ENCODE results near the gene OTUD3. TPM values are rescaled to one million over a fixed set of nuclear protein-coding genes. Genes with fewer than 3 reads are reported as not detected.

The OTUD3 gene
- total RNA-seq, 4 donors from 2014 or later, result 5.8 to 8.2 (median 6.7) TPM

DNA sequence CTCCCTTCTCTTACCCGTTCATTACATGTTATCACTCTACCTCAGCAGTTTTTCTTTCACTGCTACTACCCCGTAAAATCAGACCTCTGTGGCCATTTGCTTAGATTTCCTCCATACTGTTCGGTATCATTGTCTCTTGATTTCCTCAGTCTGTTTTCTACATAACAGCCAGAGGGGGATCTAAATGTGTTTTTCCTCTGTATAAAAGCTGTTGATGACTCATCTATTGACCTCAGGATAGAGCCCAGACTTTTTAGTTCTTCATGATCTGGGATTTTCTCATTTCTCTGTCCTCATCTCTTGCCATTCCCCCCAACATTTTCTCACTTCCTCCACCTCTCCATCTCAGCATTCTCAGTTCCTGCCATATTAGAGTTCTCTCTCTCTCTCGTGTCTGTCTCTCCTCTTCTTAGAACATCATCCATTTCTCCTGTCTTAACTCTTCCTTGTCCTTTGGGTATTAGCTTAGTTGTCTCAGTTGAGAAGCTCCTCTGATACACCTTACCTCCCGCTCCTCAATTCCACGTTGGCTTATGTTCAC, 10.5 kb downstream of the OTUD3 start:
- Histone ChIP-seq H3K36me3 (peaks cover 0 to 13% of the 10 kb centered on the region in 2 donors), H3K27ac (no peak overlapping the region), H3K9me3 (no peaks in the 10 kb centered on the region), H3K4me1 (peaks cover 0 to 8% of the 10 kb centered on the region in 2 donors), H3K4me3 (replicated peaks in 1 of 3) (no peak overlapping the region), H3K27me3 (no peaks in the 10 kb centered on the region)
- no peak for TF ChIP-seq POLR2A (IDR thresholded peaks at IDR 0.05)
- no peak for TF ChIP-seq CTCF (IDR thresholded peaks at IDR 0.05)
- intact Hi-C loops (cut with DNase I), result no loop called here
- DNase-seq, result no peak
- WGBS, 2 donors, result 89 to 90% methylated on average over 6 of the region's 6 CpGs

DNA sequence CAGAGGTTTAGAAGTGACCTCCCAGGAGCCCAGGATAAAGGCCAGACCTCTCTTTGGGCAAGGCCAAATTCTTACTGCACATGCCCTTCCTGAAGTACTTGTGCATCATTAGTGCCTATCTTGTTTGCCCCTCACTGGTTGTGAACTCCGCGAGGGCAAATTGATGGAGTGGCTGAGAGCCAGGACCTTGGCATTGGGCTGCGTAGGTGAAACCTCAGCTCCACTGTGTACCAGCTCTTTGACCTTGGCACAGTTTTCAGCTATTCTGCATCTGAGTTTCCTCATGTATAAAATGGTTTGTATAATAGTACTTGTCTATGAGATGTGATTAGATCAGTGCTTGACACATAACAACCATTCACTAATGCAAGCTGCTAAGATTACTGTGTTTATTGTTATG, 11.5 kb downstream of the OTUD3 start:
- no peaks in the 10 kb centered on the region for H3K27me3 ChIP-seq
- intact Hi-C loops (cut with DNase I), result no loop called here
- no peak for DNase-seq
- no peaks in the 10 kb centered on the region for H3K9me3 ChIP-seq
- H3K4me3 ChIP-seq (replicated peaks in 1 of 3), result no peak overlapping the region
- WGBS, 2 donors, result 93 to 100% methylated on average over 3 of the region's 3 CpGs
- H3K4me1 ChIP-seq, result peaks cover 0 to 8% of the 10 kb centered on the region in 2 donors
- H3K27ac ChIP-seq, result no peak overlapping the region
- TF ChIP-seq CTCF (IDR thresholded peaks at IDR 0.05) (no peak), POLR2A (IDR thresholded peaks at IDR 0.05) (no peak)
- H3K36me3 ChIP-seq, result peaks cover 7 to 16% of the 10 kb centered on the region in 2 donors

DNA sequence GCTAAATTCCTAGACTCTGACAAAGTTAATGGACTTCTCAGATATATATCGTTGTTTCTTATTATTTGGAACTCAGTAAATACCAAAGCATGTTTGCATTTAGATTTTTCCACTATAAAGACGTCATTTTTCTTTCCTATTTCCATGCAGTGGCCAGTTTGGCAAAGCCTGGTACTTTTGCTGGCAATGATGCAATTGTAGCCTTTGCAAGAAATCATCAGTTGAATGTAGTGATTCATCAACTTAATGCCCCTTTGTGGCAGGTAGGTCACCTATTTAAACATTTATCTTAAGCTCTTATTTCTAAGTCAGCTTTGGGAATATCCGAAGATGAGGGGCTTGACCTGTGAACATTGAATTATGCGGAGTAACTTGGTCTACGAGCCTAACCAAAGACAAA, 12.0 kb downstream of the OTUD3 start:
- intact Hi-C loops (cut with DNase I), result no loop called here
- peaks cover 0 to 8% of the 10 kb centered on the region in 2 donors for H3K4me1 ChIP-seq
- no peaks in the 10 kb centered on the region for H3K9me3 ChIP-seq
- WGBS, 2 donors, result 92 to 96% methylated on average over 5 of the region's 5 CpGs
- DNase-seq, result no peak
- peaks cover 13 to 22% of the 10 kb centered on the region in 2 donors for H3K36me3 ChIP-seq
- H3K4me3 ChIP-seq (replicated peaks in 1 of 3), result no peak overlapping the region
- TF ChIP-seq CTCF (IDR thresholded peaks at IDR 0.05), result no peak
- TF ChIP-seq POLR2A (IDR thresholded peaks at IDR 0.05), result no peak
- no peak overlapping the region for H3K27ac ChIP-seq
- no peaks in the 10 kb centered on the region for H3K27me3 ChIP-seq

DNA sequence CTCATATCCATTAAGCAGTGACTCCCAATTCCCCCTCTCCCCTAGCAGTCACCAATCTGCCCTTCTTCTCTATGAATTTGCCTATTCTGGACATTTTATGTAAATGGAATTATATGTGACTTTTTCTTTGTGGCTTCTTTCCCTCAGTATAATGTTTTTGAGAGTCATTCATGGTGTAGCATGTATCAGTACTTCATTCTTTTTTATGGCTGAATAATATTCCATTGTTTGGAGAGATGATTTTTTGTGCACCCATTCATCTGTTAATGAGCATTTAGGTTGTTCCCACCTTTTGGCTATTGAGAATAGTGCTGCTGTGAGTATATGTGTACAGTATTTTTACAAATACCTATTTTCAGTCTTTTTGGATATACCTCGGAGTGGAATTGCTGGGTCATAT, 19.5 kb downstream of the OTUD3 start:
- no peak overlapping the region for H3K27ac ChIP-seq
- H3K36me3 ChIP-seq, result peaks cover 38 to 44% of the 10 kb centered on the region in 2 donors
- intact Hi-C loops (cut with DNase I), result no loop called here
- TF ChIP-seq CTCF (IDR thresholded peaks at IDR 0.05) (no peak), POLR2A (IDR thresholded peaks at IDR 0.05) (no peak)
- no peaks in the 10 kb centered on the region for H3K9me3 ChIP-seq
- no peaks in the 10 kb centered on the region for H3K4me1 ChIP-seq
- no peak for DNase-seq
- no peak overlapping the region for H3K4me3 ChIP-seq (replicated peaks in 1 of 3)
- H3K27me3 ChIP-seq, result no peaks in the 10 kb centered on the region
- WGBS, 2 donors, result 97 to 100% methylated on average over 1 of the region's 1 CpG

DNA sequence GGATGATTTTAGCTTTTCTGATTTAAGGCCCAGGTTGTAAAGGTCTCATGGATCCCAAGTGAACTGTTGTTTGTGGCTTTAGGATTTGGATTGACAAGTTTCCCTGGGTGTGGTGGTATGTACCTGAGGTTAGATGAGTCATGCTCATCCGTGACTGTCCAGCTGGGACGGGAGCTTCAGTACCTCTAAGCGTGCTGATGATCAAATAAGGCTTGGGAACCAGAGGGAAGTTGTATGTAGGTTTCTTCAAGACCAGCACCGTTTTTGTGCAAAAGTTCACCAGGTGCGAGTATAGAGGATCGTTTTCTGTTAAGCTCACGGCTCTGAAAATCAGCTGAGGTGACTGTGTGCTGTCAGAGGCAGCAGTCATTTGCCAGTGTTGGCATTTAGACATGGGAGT, 21.4 kb downstream of the OTUD3 start:
- H3K36me3 ChIP-seq, result peaks cover 47 to 50% of the 10 kb centered on the region in 2 donors
- H3K27ac ChIP-seq, result no peak overlapping the region
- no peak overlapping the region for H3K4me3 ChIP-seq (replicated peaks in 1 of 3)
- H3K9me3 ChIP-seq, result no peaks in the 10 kb centered on the region
- H3K27me3 ChIP-seq, result no peaks in the 10 kb centered on the region
- WGBS, 2 donors, result 93% methylated on average over 7 of the region's 7 CpGs
- H3K4me1 ChIP-seq, result no peaks in the 10 kb centered on the region
- intact Hi-C loops (cut with DNase I), result no loop called here
- DNase-seq, result no peak
- TF ChIP-seq CTCF (IDR thresholded peaks at IDR 0.05), result no peak
- TF ChIP-seq POLR2A (IDR thresholded peaks at IDR 0.05), result no peak
